Kidney tubule cell (primary cell): ENCODE measurements around the gene INO80E.
"Not testable (repeated sequence)": the region's sequence is repeated elsewhere in the genome, so short reads cannot be mapped to it uniquely, and the experiment has no call there.

Experiments used
- DNase-seq: peaks from one replicate; pipeline ENCODE4 v3.0.0-alpha.2; 2018; ENCODE audit warnings: low spot score

The INO80E gene

DNA sequence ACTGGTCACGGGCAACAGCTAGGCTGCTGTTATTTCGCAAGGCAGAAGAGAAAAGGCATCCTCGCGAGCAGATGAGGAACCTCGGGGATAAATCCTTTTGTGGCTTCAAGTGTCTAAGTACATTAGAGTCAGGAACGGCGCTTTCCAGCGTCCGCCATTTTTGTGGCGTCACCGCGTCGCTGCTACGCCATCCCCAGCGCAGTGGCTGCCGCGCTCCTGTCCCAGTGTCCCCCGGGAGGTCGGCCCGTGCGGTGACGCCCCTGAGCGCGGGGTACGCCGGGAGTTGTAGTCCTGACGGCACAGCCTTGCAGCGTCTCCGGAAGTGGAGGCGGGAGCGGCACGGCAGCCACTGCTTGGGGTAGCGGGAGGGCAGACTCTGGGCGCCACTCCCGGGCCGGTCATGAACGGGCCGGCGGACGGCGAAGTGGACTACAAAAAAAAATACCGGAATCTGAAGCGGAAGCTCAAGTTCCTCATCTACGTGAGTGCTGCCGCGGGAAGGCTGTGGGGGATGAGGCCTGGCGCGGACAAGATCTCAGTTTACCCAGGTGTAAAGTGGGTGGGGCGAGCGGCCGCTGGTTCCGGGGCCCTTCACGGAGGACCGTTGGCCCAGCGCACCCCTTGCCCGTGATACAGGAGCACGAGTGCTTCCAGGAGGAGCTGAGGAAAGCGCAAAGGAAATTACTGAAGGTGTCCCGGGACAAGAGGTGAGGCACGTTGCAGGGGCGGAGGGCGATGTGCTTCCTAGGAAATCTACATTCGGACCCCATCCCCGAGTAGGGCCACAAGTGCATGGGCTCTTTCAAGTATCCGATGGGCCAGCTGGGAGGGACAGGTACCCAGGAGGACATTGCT is at the start of gene INO80E:
Gene INO80E, plus strand, starts transcription at position 331 of the 855 bp plus-strand sequence. Its CDS starts 70 bp downstream, at position 401.
- DNase-seq: peak; percentile 96

GRCh38 chr16:29947897-29948296 is 48.1 kb upstream of the INO80E start:
- DNase-seq: no peak

- DNase-seq: no peak
These were observed 45.1 kb upstream of the INO80E start for GRCh38 chr16:29950806-29951461.

- DNase-seq: no peak
These were observed 44.2 kb upstream of the INO80E start for GRCh38 chr16:29951625-29952365.

GRCh38 chr16:29958756-29959155 is 37.3 kb upstream of the INO80E start:
- DNase-seq: no peak

DNA sequence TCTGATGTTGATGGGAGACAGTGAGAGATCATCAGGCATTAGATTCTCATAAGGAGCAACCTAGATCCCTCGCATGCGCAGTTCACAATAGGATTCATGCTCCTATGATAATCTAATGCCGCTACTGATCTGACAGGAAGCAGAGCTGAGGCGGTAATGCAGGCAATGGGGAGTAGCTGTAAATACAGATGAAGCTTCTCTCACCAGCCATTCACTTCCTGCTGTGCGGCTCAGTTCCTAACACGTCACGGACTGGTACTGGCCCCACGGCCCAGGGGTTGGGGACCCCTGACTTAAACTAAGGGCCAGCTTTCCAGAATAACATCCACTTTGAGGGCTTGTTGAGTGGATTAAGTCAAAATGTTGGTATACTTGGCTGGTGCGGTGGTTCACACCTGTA is 36.7 kb upstream of the INO80E start:
- DNase-seq: no peak

- DNase-seq: not testable (repeated sequence)
These were observed 36.2 kb upstream of the INO80E start for GRCh38 chr16:29959821-29960220.

DNA sequence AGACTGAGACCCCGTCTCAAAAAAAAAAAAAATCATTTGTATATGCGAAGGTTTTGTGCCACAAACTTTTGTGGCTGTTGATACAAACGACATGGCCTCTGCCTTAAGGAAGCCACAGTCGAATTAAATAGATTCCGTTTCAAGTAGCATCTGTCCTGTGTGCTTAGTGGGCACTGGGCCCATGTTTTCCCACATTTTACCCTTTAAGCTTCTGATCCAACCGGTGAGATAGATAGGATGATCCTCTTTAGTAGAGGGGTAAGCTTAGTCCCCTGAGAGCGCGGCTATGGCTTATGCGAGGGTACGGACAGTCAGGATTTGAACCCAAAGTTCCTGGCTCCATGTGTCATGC is 34.9 kb upstream of the INO80E start:
- no peak for DNase-seq

DNA sequence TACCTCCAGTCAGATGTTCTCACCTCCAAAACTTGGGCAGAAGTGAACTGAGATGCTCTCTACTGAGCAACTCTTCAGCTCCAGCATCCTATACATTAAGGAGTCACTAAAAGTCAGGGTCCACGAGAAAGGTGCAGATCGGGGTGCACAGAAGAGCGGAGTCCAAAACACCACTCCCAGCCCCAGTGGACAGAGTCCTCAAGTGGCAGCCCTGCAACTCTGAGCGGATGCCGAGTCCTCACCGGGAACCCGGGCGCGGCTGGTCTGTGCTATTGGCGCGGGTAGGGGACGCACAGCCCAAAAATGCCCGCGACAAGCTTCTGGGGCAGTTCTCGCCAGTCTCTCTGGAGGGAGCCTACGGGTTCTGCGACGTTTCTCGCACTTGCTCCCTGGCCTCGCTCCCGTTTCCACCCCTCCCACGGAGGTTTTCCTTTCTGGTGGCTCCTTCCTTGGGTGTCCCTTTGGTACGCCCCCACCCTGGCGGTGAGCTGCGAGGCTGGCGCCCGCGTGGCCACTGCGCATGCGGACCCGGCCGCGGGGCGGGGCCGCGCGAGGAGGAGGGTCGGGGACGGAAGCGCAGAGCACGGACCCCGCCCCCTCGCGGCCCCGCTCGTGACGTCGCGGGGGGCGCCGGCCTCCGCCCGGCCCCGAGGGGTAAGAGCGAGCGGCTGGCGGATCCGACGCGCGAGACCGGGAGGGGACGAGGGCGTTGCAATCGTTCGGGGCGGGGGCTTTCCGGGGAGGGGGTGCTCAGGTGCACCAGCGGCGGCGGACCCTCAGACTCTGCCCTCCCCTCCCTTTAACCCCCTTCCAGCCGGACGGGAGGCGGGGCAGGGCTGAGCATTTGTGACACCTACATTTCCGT is 34.3 kb upstream of the INO80E start, which contains the start of gene TMEM219:
Gene TMEM219, plus strand, starts transcription at position 601 of the 865 bp plus-strand sequence. CDS start 1,065 bp downstream, outside the sequence.
- peak; percentile 93 for DNase-seq

DNA sequence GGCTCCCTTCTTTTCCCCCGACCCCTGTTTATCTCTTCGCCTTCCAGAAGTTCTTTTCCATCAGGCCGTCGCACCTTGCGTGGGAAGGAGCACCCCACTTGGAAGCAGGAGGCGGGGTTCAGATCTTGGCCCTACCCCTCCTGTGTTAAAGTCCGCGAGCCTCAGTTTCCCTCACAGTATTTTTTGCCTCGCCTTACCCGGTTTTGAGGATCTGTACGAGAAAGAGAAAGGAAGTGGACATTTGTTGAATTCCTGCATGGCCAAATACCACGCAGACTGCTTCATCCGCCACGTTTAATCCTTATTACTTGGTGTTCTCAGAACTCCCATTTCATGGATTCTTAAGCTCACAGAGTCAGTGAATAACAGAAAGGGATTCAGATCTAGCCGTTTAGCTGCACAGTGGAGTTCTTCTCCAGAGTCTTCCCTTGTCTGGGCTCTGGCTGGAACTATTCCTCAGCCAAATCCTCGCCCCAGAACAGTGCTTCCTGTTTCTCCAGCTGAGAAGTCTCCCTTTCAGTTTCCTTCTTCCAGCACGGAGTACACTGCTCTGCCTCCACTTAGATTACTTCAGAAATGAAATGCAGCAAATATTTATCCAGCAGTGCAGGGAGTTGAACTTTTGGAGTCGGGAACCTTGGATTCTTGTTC is 33.6 kb upstream of the INO80E start:
- peak; percentile 36 for DNase-seq

- no peak for DNase-seq
These were observed 32.9 kb upstream of the INO80E start for GRCh38 chr16:29963021-29963743.

DNA sequence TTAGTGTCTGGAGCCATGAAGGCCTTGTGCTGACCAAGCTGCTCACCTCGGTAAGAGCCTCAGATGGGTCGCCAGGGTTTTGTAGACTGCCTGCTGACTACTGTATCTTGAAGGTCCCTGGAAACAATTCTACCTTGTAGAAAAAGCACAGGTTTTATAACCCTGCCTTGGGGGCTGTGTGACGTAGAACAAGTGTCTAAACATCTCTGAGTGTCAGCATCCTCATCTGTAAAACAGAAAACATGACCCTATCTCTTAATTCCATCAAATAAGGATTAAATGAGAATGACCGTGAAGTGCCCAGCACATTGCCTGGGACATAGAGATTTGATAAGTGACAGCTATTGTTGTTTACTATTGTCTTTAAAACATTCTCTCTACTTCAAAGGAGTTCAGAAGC is 27.8 kb upstream of the INO80E start:
- DNase-seq: no peak

DNA sequence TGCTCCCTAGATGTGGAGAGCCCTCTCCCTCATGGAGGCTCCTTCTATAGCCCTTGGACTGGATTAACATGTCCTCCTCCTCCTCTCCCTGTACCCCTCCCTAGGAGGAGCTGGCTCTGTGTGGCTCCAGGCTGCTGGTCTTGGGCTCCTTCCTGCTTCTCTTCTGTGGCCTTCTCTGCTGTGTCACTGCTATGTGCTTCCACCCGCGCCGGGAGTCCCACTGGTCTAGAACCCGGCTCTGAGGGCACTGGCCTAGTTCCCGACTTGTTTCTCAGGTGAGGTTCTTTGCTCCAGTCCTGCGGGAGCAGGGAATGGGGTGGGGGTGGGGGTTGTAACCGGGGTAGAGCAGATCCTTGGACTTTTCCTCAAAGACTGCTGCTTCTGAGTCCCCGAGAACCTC is 24.7 kb upstream of the INO80E start:
- DNase-seq: no peak

DNA sequence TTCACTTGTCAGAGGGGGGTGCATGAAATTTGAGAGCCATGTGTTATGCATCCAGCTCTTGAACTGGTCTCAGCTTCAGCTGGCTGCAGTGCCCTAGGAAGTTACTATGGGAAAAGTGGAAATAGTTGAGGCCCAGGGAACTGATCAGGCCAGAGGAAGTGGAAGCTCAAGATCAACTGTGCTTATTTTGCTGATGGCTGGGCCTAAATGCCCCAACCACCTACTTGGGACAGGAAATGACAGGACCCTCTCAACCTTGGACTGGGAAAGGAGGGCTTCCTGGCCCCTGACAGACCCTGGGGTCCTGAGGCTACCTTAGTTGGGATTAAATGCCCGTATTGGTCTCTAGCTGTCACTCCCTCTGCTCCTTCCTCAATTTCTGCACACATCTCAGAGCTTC is 23.5 kb upstream of the INO80E start:
- DNase-seq: no peak

GRCh38 chr16:29972992-29973383 is 23.1 kb upstream of the INO80E start:
- no peak for DNase-seq

DNA sequence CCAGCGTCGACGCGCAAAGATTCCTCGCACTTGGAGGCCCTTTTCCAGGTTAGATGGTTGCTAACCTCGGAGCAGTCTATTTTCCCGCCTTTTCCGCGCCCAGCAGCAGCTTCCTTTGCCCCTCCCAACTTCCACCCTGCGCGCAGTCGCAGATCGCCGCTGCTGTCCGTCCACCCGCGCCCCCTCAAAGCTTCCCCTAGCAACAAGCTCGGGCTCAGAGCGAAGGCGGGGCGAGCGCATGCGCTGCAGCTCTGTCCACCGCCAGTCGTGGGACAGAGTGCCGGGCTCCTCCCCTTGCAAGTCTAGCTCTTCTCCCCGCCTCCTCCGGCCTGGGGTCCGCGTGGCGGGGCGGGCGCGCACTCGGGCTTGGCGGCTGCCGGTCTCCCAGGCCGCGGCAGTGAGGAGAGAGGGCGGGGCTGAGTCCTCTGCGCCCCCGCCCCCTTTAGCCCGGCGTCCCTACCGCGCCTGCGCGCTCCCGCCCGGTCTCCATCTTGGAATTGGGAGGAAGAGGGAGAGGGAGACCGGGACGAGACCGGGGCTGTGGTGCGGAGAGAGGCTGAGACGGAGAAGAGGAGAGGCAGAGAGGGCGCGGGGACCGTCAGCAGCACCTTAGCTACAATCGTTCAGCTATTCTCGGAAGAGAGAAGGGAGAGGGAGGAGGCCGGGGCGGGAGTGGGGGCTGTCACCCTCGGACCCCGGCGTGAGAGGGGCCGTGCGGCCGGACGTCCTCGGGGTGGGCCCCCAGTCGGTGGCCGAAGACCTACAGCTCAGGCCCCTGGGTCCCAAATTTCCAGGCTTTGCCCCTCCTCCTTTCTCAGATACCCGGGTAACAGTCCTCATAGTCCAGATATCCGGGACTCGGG is 22.4 kb upstream of the INO80E start, which contains the start of gene TAOK2:
Gene TAOK2, plus strand, starts transcription at position 485 of the 863 bp plus-strand sequence. CDS start 3,905 bp downstream, outside the sequence.
- peak; percentile 99 for DNase-seq

DNA sequence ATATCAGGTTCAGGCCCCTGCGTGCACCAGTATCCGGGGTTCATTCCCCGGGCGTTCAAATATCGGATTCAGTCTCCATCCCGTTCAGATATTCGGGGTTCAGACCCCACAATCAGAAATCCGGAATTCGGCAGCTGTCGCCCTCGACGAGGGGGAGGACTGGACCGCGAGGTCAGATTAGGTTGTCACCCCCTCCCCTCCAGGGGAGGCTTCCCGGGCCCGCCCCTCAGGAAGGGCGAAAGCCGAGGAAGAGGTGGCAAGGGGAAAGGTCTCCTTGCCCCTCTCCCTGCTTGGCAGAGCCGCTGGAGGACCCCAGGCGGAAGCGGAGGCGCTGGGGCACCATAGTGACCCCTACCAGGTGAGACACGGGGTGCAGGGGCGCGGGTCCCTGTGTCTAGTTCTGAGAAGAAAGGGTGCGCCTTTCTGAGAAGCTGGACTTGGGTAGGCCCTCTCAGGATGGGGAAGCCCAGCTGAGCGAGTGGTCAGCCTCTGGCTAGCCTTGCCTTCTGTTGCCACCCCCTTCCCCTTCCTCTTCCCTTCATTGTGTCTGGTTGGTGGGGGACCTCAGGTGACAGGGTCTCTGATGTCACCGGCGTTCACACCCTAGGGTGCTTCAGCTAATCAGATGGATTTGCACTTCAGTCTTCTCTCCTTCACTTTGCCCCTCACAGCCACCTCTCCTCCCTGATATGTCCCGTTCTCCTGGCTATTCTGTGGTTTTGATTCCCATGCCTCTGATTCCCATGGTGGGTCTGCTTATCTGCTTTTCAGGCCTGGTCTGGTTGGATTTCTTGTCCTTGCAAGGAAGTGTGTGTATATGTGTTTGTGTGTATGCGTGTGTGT is 21.5 kb upstream of the INO80E start:
- DNase-seq: peak; percentile 33

DNA sequence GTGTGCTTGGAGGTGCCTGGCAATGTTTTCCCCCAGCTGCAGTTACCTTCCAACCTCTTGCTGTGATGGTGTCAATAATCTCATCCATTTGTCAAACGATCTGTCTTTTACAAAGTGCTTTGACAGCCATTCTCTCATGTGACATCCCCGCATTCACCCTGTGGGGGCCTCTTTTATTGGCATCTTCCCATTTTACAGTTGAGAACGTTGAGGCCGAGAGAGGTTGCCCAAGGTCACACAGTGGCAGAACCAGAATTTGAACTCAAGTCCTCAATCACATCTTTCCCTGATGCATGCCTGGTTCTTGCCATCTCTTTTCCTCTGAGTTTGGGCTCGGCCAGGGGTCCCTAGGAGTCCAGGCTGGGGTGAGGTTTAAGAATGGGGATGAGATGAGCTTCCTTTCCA is 20.9 kb upstream of the INO80E start:
- DNase-seq: no peak
